Activated CD8-positive, alpha-beta memory T cell treated with anti-CD3 and anti-CD28 coated beads, Interleukin-2, amount 50 U/mL, for 1 hour (primary cell): ENCODE data around the gene NPIPB9.
"Not testable (repeated sequence)": the region's sequence is repeated elsewhere in the genome, so short reads cannot be mapped to it uniquely, and the experiment has no call there.

Source experiments
- DNase-seq: peaks from one replicate; pipeline ENCODE4 v3.0.0-alpha.2; 2020; ENCODE audit errors: extremely low read depth

NPIPB9 gene

GRCh38 chr16:28751487-28751886 lies at the start of gene NPIPB9:
NPIPB9 (plus strand) TSS chr16:28751787.
- DNase-seq, result not testable (repeated sequence)

- DNase-seq, result not testable (repeated sequence)
Measured at GRCh38 chr16:28704246-28704645, 47.3 kb upstream of the NPIPB9 start.

- not testable (repeated sequence) for DNase-seq
Measured at GRCh38 chr16:28711220-28712083, 40.1 kb upstream of the NPIPB9 start, which contains the start of gene EIF3C. EIF3C (plus strand) TSS chr16:28711464; CDS start chr16:28711687, 223 bp downstream.

GRCh38 chr16:28722852-28723650 lies 28.5 kb upstream of the NPIPB9 start:
- DNase-seq, result not testable (repeated sequence)

GRCh38 chr16:28731253-28731652 lies 20.3 kb upstream of the NPIPB9 start:
- DNase-seq, result not testable (repeated sequence)

GRCh38 chr16:28732455-28733124 lies 19.0 kb upstream of the NPIPB9 start:
- not testable (repeated sequence) for DNase-seq

GRCh38 chr16:28739787-28740186 lies 11.8 kb upstream of the NPIPB9 start:
- not testable (repeated sequence) for DNase-seq

- not testable (repeated sequence) for DNase-seq
Measured at GRCh38 chr16:28740631-28741030, 11.0 kb upstream of the NPIPB9 start.

- DNase-seq, result not testable (repeated sequence)
Measured at GRCh38 chr16:28741295-28741694, 10.3 kb upstream of the NPIPB9 start.

GRCh38 chr16:28746618-28747350 lies 4.8 kb upstream of the NPIPB9 start:
- DNase-seq, result not testable (repeated sequence)

- not testable (repeated sequence) for DNase-seq
Measured at GRCh38 chr16:28749997-28750465, 1.6 kb upstream of the NPIPB9 start.

- DNase-seq, result not testable (repeated sequence)
Measured at GRCh38 chr16:28750469-28751067, 1.0 kb upstream of the NPIPB9 start.

GRCh38 chr16:28781697-28782096 lies 30.1 kb downstream of the NPIPB9 start:
- not testable (repeated sequence) for DNase-seq

GRCh38 chr16:28782357-28782756 lies 30.8 kb downstream of the NPIPB9 start:
- DNase-seq, result not testable (repeated sequence)

- DNase-seq, result peak; percentile 58
Measured at GRCh38 chr16:28802235-28803019, 50.8 kb downstream of the NPIPB9 start.

GRCh38 chr16:28807445-28808120 lies 56.0 kb downstream of the NPIPB9 start:
- not testable (repeated sequence) for DNase-seq

GRCh38 chr16:28820016-28820415 lies 68.4 kb downstream of the NPIPB9 start:
- no peak for DNase-seq

- not testable (repeated sequence) for DNase-seq
Measured at GRCh38 chr16:28820546-28820945, 69.0 kb downstream of the NPIPB9 start.

- DNase-seq, result no peak
Measured at GRCh38 chr16:28821874-28822519, 70.4 kb downstream of the NPIPB9 start.
